Cardiac septum (tissue), 1 donor: ENCODE results near the gene UBE4B. TPM values are rescaled to one million over a fixed set of nuclear protein-coding genes. Genes with fewer than 3 reads are reported as not detected.

ENCODE experiments used
- DNase-seq: peaks from one replicate; pipeline ENCODE4 v3.0.0-alpha.2; 2020; ENCODE audit warnings: low spot score
- intact Hi-C: fragments of 100-400 bp; cut with DNase I; formaldehyde crosslinking; loops from one replicate; pipeline ENCODE4 v1.14.0; 2022
- total RNA-seq: library from RNA; stranded (reverse); fragmentation: NEBNext Ultra II Directional; extraction: Animal tissue kit (Norgen Biotek cat#: 25700); gene quantifications from one replicate; pipeline ENCODE4 v1.2.1, GENCODE V29; 2021
- donor health status: DM: no; HTN: no; CAD: no.

The UBE4B gene
- total RNA-seq, 1 donor from 2014 or later = 62.1 TPM

DNA sequence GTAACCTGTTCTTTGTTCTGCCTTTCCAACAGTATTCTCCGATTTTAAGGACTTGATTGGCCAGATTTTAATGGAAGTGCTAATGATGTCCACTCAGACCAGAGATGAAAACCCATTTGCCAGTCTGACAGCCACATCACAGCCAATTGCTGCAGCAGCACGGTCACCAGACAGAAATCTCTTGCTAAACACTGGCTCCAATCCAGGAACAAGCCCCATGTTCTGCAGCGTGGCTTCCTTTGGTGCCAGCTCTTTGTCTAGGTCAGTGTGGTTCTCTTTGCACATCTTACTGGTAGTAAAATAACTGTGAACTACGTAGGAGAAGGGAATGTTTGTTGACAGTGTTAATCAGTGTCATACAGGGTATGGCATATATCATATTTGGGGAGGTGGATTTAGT lies 72.7 kb downstream of the UBE4B start:
- no peak for DNase-seq
- intact Hi-C loops = loop anchor here (5.0 kb wide), 1 partner anchor 73 kb away; the partner anchor contains the start of gene UBE4B

DNA sequence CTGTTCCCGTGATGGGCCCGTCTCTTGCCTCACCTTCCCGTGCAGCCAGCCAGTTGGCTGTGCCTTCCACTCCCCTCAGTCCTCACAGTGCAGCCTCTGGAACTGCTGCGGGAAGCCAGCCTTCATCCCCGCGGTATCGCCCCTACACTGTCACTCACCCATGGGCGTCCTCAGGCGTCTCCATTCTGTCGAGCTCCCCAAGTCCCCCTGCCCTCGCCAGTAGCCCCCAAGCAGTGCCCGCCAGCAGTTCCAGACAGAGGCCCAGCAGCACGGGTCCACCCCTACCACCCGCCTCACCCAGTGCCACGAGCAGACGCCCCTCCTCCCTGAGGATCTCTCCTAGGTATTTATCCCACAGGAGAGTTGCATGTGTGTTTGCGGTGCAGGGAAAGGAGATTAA lies 73.5 kb downstream of the UBE4B start:
- intact Hi-C loops = loop anchor here (5.0 kb wide), 1 partner anchor 74 kb away; the partner anchor contains the start of gene UBE4B

DNA sequence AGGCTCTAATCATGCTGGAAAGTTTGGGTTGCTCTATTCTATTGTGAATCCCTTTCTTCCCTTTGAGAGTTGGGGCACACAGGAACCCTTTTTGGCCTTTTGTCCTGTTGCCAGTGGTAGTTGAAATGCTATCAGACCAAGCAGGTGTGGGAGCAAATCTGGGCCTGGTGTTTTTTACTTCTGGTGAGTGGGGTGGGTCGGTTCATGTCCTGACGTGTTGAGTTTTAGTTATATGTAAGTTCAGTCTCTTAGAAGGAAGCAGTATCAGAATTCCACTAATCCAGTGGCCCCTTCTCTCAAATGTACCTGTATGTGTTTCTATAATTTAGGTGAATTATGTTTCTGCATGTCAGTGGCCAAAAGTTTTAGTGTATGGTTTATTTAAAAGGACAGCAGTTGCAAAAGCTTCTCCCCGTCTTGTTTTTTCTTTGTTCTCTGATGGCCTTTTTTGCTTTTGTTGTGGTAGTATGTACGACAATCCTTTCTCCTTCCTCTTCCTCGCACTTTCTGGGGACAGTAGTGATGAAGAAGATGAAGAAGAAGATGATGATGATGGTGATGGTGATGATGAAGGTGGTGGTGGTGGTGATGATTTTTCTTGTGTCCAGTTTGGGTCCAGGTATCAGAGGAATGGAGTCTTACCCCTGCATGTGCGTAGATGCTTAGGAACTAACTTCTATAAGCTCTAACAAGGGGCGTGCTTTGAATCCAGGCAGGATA lies 74.2 kb downstream of the UBE4B start:
- DNase-seq = no peak
- intact Hi-C loops = loop anchor here (5.0 kb wide), 1 partner anchor 75 kb away; the partner anchor contains the start of gene UBE4B

More for the DNA sequence above, 73.5 kb downstream of the UBE4B start:
- DNase-seq = no peak

DNA sequence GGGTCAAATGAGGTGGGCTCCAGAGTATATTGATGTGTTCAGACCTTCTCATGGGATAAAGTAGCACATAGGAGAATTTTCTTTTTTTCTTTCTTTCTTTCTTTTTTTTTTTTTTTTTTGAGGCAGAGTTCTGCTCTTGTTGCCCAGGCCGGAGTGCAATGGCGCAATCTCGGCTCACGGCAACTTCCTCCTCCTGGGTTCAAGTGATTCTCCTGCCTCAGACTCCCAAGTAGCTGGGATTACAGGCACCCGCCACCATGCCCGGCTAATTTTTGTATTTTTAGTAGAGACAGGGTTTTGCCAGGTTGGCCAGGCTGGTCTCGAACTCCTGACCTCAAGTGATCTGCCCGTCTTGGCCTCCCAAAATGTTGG lies 74.7 kb downstream of the UBE4B start:
- peak; percentile 85 for DNase-seq
- intact Hi-C loops = loop anchor here (5.0 kb wide), 1 partner anchor 75 kb away; the partner anchor contains the start of gene UBE4B

DNA sequence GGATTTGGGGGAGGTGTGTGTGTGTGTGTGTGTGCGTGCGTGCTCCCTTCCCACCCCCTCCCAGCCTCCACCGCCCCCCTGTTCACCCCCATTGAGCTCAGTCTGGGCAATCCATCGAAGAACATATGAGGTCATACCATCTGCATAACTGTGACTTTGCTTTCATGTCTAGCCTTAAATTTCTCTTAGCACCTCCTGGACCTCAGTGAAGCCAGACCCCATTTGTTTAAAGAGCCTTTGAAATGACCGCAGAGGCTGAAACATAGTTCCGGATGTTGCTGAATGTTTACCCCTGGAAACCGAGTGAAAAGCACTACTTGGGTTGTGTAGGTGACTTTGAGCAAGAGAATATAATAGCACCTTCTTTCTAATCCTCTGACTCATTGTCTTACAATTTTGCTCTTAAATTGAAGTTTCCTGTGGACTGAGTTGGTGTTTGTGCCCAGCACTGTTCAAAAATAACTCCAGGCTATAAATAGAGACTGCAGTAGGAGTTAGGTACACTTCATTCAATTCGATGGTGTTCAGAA lies 75.4 kb downstream of the UBE4B start:
- DNase-seq = no peak
- intact Hi-C loops = loop anchor here (5.0 kb wide), 1 partner anchor 76 kb away; the partner anchor contains the start of gene UBE4B

DNA sequence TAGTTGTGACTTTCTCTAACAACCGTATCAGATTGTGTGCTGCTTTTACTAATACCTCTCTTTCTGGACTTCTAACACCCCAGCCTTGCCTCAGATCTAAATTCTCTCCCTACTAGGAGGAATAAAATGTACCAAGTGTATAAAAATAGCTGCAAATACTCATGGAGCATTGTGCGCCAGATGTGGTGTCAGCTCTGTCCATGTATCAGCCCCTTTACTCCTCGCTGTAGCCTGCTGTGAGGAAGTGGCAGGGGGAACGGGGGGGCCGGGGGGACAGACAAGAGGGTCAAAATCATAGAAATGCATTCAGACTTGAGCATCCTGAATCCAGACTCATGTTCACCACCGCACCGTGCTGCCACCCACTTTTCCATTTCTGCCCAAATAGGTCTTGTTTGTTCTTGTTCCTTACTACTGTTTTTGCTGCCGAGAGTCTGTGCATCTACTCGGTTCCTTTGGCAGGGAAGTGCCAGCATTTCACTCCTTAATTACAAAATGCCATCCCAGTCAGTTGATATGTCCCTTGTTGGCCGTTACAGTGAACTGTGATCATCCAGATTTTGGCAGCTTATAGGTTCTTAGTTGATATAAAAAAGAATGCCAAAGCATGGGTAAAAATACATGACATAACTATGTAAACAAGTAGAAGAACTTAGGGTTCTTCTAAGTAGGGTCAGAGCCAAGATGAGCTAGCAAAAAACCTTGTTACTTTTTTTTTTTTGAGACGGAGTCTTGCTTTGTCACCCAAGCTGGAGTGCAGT lies 76.4 kb downstream of the UBE4B start:
- intact Hi-C loops = loop anchor here (5.0 kb wide), 1 partner anchor 77 kb away; the partner anchor contains the start of gene UBE4B
- no peak for DNase-seq

DNA sequence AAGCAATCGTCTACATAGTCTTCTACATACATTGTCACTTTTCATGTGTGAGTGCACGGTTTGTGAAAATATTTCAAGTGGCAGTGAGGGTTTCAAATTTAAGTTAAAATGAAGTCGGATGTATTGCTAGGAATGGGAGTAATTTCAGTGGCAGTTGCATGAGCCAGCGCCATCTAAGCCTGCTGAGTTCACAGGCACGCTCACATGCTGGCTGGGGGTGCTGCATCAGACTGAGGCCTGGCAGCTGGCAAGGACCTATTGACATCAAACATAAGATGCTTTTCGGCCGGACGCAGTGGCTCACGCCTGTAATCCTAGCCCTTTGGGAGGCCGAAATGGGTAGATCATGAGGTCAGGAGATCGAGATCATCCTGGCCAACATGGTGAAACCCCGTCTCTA lies 80.7 kb downstream of the UBE4B start:
- intact Hi-C loops = no loop called here

DNA sequence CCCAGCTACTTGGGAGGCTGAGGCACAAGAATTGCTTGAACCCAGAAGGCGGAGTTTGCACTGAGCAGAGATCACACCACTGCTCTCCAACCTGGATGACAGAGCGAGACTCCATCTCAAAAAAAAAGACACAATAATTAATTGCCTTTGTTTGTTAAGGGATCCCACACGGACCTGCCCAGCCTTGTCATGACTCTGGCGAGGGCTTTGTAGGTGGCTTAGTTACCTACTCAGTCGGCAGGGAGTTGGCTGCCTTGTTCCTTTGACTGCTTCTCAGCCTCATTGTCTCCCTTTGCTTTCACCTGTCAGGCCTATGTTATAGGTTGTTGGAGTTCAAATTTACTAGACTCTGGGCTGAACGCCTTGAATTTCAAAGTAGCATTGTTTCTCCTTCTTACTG lies 82.0 kb downstream of the UBE4B start:
- intact Hi-C loops = no loop called here
- no peak for DNase-seq

More for the DNA sequence above, 80.7 kb downstream of the UBE4B start:
- no peak for DNase-seq

DNA sequence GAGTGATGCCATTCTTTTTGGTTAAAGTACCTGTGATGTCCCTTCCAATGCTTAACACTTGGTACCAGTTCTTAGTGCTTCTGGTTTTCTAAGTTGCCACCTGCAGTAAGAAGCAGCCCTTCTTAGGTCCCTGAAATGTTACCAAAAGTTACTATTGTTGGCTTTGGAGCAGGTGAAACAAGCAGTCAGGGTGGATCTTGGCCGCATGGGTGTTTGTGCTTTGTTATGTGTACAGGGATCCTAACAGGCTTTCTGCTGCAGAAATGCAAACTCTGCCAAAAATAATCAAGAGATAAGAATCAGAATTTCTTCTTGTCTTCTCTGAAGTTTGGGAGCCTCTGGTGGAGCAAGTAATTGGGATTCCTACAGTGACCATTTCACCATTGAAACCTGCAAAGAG lies 84.4 kb downstream of the UBE4B start:
- intact Hi-C loops = no loop called here
- DNase-seq = no peak

DNA sequence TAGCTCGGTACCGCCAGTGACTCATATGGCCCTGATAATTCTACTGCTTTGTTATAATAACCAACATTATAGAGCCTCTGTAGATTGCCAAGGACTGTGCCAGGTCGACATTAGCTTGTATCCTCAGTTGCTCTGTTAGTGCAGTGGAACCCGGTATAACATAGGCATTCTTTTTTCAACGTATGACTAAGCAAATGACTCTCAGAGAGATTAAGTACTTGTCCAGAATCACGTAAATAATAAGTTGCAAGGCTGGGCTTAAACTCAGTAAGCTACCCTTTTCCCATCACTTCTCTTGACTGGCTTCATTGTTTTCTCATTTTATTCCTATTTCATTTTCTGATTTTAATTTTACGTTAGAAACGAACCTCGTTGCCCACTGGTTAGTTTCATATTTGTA lies 85.1 kb downstream of the UBE4B start:
- no peak for DNase-seq
- intact Hi-C loops = no loop called here

DNA sequence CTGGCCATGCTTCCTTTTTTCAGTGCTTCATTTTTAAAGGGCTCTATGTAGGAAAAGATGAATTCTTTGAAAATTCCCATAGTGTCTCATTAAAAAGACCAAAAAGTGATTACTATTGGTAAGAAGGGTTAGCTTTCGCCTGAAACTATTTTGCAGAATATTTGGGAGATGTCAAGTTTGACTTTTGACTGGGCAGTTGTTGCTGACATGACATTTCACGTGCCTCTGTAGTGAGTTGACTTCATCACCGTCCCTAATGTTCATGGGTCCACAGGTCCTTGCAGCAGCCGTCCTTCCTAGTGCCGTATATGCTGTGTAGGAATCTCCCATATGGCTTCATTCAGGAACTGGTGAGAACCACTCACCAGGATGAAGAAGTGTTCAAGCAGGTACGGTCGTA lies 88.9 kb downstream of the UBE4B start:
- intact Hi-C loops = no loop called here
- no peak for DNase-seq

DNA sequence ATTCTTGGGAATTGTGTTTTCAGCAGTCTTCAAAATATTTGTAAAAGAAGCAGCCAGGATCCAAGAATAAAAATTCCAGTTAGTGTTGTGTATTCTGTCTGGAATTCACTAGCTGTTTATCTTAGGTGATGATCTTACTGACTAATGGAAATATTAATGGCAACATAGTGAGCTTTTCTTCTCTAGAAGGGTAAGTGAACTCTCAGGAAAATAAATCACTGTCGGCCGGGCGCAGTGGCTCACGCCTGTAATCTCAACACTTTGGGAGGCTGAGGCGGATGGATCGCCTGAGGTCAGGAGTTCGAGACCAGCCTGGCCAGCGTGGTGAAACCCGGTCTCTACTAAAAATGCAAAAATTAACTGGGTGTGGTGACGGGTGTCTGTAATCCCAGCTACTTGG lies 90.2 kb downstream of the UBE4B start:
- intact Hi-C loops = no loop called here
- no peak for DNase-seq

DNA sequence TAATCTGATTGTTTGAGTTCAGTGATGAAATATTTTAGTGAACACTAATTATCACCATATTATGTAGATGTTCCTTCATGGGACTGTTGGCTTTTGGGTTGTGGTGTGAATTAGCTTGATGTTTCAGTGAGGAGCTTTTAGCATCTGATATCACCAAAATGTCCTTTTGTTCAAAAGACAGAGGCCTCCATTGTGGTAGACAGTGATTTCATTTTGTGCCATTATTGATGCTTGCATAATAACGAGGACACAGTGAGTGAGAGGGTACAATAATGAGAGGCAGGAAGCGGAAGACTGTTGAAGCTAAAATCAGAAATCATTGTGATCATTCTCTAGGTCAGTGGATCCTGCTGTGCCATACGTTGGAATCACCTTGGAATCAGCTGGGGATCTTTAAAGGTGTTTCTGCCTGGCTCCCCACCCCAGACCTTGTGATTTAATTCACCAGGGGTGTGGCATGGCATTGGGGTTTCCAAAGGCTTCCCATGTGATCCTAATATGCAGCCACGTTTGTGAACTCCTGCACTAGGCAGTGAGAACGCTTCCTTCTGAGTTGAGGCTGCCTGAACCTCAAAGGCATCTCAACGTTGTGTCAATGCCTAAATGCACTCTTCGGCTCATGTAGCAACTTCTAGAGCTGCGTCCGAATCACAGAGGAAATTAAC lies 95.5 kb downstream of the UBE4B start:
- DNase-seq = no peak
- intact Hi-C loops = no loop called here

DNA sequence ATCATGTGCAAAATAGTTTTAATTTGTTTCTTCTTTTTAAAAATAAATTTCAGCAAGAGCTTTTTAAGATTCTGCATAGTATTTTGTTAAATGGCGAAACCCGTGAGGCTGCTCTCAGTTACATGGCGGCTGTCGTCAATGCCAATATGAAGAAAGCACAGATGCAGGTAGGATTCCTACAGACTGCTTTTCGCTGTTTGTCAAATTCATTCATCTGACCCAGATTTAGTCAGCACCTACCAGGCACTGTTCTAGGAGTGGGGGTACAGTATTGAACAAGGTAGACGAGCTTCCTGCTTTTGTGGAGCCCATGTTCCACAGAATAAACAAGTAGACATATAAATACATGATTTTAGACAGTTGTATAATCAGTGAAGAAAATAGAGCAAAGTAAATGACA lies 99.6 kb downstream of the UBE4B start:
- intact Hi-C loops = no loop called here
- no peak for DNase-seq

DNA sequence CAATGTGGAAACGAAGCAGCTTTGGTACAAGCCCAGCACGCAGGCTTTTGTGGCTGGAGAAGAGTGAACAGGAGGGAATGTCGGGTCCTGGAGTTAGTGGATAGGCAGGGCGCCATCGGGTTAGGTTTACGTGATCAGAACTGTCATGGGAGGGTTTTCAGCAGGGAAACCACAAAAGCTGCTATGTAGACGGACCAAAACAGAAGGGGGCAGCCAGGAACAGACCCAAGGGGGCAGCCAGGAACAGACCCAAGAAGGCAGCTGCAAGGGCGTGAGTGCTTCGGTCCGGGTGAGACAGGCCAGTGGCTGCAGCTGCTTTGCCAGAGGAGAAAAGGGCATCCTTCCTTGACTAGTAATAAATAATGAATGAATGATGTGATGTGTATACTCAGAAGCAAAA lies 100.1 kb downstream of the UBE4B start:
- no peak for DNase-seq
- intact Hi-C loops = no loop called here

DNA sequence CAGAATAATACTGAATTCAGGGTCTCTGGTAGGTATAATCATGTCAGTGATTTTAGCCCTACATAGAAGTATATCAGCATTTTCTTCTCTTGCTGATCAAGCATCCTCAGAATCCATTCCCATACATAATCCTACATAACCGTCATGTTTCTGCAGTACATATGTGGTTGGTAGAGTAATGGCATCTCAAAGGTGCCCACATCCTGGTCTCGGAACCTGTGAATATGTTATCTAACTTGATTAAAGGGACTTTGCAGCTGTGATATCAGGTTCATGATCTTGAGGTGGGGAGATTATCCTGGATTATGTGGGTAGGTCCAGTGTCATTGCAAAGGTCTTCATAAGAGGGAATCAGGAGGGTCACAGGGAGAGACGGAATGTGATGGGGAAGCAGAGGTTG lies 108.2 kb downstream of the UBE4B start:
- no peak for DNase-seq
- intact Hi-C loops = no loop called here

DNA sequence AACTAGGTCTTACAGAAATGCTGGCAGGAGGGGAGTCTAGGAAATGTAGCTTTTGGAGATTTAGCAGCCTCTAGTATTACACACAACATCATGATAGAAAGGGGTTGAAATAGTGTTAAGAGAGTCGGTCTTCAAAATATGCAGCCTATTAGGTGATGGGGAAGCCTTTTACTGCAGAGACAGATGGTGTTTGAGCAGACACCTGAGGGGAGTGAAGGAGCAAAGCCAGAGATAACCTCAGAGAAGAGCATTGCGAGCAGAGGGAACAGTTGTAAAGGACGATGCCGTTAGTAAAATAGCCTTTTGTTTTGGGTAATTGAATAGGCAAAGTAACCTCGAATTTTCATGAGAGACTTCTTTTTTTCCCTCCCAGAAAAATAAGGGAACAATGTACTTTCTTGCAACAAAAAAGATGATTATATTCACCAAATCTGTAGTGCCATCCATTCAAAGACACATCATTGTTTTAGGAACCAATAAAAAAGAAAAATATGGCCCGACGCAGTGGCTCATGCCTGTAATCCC lies 111.3 kb downstream of the UBE4B start:
- DNase-seq = no peak
- intact Hi-C loops = no loop called here

DNA sequence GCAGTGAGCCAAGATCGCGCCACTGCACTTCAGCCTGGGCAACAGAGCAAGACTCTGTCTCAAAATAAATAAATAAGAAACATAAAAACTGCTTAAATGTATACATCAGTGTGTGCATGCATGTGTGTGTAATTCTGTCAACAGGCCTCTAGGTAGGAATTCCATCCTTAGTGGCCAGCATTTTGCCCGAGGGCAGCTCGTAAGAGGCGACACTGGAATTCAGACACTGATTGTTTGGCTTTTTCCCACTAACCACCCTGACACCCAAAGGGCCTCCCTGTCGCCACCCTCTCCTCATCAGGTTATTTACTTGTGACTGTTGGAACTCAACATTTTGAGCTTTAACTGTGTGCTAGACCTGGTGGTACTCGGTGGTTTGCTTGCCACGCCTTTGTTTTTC lies 113.6 kb downstream of the UBE4B start:
- intact Hi-C loops = no loop called here

DNA sequence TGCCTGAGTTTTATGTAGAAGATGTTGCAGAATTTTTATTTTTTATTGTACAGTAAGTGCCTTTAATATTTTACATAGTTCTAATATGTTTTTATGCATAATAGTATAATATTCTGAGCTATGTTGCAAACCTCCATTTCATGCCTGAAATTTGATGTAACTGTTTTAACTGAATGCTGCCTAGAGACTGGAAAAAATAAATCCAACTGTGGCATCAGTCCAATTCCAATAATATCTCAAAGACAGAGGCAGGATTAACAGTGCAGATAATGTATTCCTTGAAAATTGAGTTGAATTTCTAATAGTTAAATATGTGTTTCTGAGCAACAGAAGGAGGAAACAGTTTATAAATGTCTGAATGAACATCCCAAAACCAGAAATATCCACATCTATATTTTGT lies 116.5 kb downstream of the UBE4B start:
- DNase-seq = no peak
- intact Hi-C loops = no loop called here

More for the DNA sequence above, 113.6 kb downstream of the UBE4B start:
- DNase-seq = no peak
